Measurements from ENCODE around the gene AUP1.

GRCh38 chr2:74566076-74566753, 36.7 kb upstream of the AUP1 start:
- no peak for TF ChIP-seq CTCF (IDR thresholded peaks at IDR 0.05)
- TF ChIP-seq POLR2A (IDR thresholded peaks at IDR 0.05) = no peak
